ENCODE results near the gene P4HA2. TPM values are rescaled to one million over a fixed set of nuclear protein-coding genes. Genes with fewer than 3 reads are reported as not detected.

The P4HA2 gene
- total and polyA plus RNA-seq, 7 donors, result 4.2 to 35.2 (median 24.8) TPM

- no peak for DNase-seq
- Histone ChIP-seq H3K27me3 (no peaks in the 10 kb centered on the region), H3K9me3 (no peaks in the 10 kb centered on the region), H3K27ac (no peak overlapping the region), H3K4me1 (peaks cover 0 to 11% (median 7%) of the 10 kb centered on the region in 4 donors), H3K36me3 (no peaks in the 10 kb centered on the region), H3K4me3 (no peak overlapping the region)
- intact Hi-C loops (cut with DNase I), result no loop called here
- TF ChIP-seq CTCF (IDR thresholded peaks at IDR 0.05), result no peak
- no peak for TF ChIP-seq POLR2A (IDR thresholded peaks at IDR 0.05)
- no peak for TF ChIP-seq POLR2AphosphoS5 (IDR thresholded peaks at IDR 0.05)
- no peak for TF ChIP-seq EP300 (IDR thresholded peaks at IDR 0.05)
- 88 to 93% methylated on average over 1 of the region's 1 CpG for WGBS, 2 donors
Observed at GRCh38 chr5:132184588-132184987, 43.1 kb downstream of the P4HA2 start.

- DNase-seq, result no peak
- Histone ChIP-seq H3K36me3 (no peaks in the 10 kb centered on the region), H3K27ac (no peak overlapping the region), H3K4me3 (no peak overlapping the region), H3K4me1 (peaks cover 0 to 11% (median 7%) of the 10 kb centered on the region in 4 donors), H3K27me3 (no peaks in the 10 kb centered on the region), H3K9me3 (no peaks in the 10 kb centered on the region)
- WGBS, 2 donors, result 91% methylated on average over 2 of the region's 2 CpGs
- intact Hi-C loops (cut with DNase I), result no loop called here
- no peak for TF ChIP-seq EP300 (IDR thresholded peaks at IDR 0.05)
- no peak for TF ChIP-seq POLR2A (IDR thresholded peaks at IDR 0.05)
- no peak for TF ChIP-seq CTCF (IDR thresholded peaks at IDR 0.05)
- no peak for TF ChIP-seq POLR2AphosphoS5 (IDR thresholded peaks at IDR 0.05)
Observed at GRCh38 chr5:132183723-132184122, 43.9 kb downstream of the P4HA2 start.

- H3K27me3 ChIP-seq, result no peaks in the 10 kb centered on the region
- no peak overlapping the region for H3K27ac ChIP-seq
- WGBS, 2 donors, result 90 to 91% methylated on average over 13 of the region's 13 CpGs
- TF ChIP-seq POLR2AphosphoS5 (IDR thresholded peaks at IDR 0.05) (no peak), EP300 (IDR thresholded peaks at IDR 0.05) (no peak), CTCF (IDR thresholded peaks at IDR 0.05) (no peak)
- no peaks in the 10 kb centered on the region for H3K9me3 ChIP-seq
- H3K4me3 ChIP-seq, result no peak overlapping the region
- DNase-seq, result no peak
- peaks cover 0 to 11% (median 7%) of the 10 kb centered on the region in 4 donors for H3K4me1 ChIP-seq
- intact Hi-C loops (cut with DNase I), result no loop called here
- no peaks in the 10 kb centered on the region for H3K36me3 ChIP-seq
Observed at GRCh38 chr5:132182359-132183040, 45.2 kb downstream of the P4HA2 start.

- 72 to 77% methylated on average over 20 of the region's 20 CpGs for WGBS, 2 donors
- Histone ChIP-seq H3K27me3 (no peaks in the 10 kb centered on the region), H3K9me3 (no peaks in the 10 kb centered on the region), H3K4me1 (peaks cover 0 to 11% (median 7%) of the 10 kb centered on the region in 4 donors), H3K4me3 (no peak overlapping the region), H3K27ac (no peak overlapping the region), H3K36me3 (no peaks in the 10 kb centered on the region)
- no peak for DNase-seq
- TF ChIP-seq POLR2AphosphoS5 (IDR thresholded peaks at IDR 0.05), result no peak
- no peak for TF ChIP-seq CTCF (IDR thresholded peaks at IDR 0.05)
- no peak for TF ChIP-seq EP300 (IDR thresholded peaks at IDR 0.05)
- no peak for TF ChIP-seq POLR2A (IDR thresholded peaks at IDR 0.05)
- intact Hi-C loops (cut with DNase I), result no loop called here
Observed at GRCh38 chr5:132181011-132181629, 46.5 kb downstream of the P4HA2 start.
